ENCODE results near the gene DAPK2.

Gene DAPK2

DNA sequence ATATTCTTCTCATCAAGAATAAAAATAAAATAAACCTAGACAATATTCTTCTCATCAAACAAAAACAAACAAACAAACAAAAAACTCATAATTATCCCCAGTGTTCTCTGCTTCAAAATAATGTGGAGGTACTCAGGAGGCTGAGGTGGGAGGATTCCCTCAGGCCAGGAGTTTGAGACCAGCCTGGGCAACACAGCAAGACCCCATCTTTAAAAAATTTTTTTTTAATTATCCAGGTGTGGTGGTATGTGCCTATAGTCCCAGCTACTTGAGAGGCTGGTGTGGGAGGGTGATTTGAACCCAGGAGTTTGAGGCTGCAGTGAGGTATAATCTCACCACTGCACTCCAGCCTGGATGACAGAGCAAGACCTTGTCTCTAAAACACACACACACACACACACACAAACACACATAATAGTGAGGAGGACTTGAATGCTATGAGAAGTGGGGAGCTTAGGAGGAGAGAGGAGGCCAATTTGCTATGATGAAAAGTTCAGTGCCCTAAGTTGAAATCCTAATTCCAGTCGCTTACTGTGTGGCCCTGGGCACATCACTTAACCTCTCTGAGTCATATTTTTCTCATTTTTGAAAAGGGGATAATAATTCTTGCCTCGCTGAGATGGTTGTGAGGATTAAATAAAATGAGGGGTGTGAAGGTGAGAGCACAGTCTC lies 176.8 kb downstream of the DAPK2 start:
- Histone ChIP-seq H3K4me3 (replicated peaks; ENCODE audit: insufficient read depth, low read length) (no peak overlapping the region), H3K27me3 (ENCODE audit: insufficient read depth, poor library complexity, severe bottlenecking) (no peaks in the 10 kb centered on the region), H3K27ac (replicated peaks) (no peak overlapping the region)
- DNase-seq (ENCODE audit: low read depth in 1 of 2, low spot score in 1 of 2), result no peak
- TF ChIP-seq GABPA (IDR thresholded peaks at IDR 0.05; ENCODE audit: low read depth), result no peak
- TF ChIP-seq, protein P1, sequence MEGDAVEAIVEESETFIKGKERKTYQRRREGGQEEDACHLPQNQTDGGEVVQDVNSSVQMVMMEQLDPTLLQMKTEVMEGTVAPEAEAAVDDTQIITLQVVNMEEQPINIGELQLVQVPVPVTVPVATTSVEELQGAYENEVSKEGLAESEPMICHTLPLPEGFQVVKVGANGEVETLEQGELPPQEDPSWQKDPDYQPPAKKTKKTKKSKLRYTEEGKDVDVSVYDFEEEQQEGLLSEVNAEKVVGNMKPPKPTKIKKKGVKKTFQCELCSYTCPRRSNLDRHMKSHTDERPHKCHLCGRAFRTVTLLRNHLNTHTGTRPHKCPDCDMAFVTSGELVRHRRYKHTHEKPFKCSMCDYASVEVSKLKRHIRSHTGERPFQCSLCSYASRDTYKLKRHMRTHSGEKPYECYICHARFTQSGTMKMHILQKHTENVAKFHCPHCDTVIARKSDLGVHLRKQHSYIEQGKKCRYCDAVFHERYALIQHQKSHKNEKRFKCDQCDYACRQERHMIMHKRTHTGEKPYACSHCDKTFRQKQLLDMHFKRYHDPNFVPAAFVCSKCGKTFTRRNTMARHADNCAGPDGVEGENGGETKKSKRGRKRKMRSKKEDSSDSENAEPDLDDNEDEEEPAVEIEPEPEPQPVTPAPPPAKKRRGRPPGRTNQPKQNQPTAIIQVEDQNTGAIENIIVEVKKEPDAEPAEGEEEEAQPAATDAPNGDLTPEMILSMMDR (IDR thresholded peaks at IDR 0.05; ENCODE audit: insufficient read depth, low read length), result no peak

DNA sequence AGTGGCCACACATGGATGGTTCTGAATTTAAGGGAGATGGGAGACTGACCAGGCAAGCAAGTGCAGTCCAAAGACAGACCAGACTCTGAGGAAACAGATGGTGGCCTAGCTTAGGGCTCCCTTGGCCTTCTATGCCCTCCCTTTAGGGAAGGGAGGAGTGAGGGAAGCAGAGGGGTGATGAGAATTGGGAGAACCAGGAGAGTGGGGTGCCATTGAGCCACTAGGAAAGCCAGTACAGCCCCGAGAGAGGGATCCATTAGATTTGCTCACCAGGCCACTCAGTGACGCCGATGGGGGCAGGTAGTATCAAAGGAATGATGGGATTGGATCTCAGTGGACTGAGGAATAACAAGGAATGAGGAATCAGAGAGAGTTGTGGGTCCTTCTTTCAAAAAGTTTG lies 182.1 kb downstream of the DAPK2 start:
- H3K27me3 ChIP-seq (ENCODE audit: insufficient read depth, poor library complexity, severe bottlenecking), result no peaks in the 10 kb centered on the region
- DNase-seq (ENCODE audit: low read depth in 1 of 2, low spot score in 1 of 2), result no peak
- no peak for TF ChIP-seq GABPA (IDR thresholded peaks at IDR 0.05; ENCODE audit: low read depth)
- TF ChIP-seq, protein P1 (IDR thresholded peaks at IDR 0.05; ENCODE audit: insufficient read depth, low read length), result no peak
- TF ChIP-seq, protein P2, sequence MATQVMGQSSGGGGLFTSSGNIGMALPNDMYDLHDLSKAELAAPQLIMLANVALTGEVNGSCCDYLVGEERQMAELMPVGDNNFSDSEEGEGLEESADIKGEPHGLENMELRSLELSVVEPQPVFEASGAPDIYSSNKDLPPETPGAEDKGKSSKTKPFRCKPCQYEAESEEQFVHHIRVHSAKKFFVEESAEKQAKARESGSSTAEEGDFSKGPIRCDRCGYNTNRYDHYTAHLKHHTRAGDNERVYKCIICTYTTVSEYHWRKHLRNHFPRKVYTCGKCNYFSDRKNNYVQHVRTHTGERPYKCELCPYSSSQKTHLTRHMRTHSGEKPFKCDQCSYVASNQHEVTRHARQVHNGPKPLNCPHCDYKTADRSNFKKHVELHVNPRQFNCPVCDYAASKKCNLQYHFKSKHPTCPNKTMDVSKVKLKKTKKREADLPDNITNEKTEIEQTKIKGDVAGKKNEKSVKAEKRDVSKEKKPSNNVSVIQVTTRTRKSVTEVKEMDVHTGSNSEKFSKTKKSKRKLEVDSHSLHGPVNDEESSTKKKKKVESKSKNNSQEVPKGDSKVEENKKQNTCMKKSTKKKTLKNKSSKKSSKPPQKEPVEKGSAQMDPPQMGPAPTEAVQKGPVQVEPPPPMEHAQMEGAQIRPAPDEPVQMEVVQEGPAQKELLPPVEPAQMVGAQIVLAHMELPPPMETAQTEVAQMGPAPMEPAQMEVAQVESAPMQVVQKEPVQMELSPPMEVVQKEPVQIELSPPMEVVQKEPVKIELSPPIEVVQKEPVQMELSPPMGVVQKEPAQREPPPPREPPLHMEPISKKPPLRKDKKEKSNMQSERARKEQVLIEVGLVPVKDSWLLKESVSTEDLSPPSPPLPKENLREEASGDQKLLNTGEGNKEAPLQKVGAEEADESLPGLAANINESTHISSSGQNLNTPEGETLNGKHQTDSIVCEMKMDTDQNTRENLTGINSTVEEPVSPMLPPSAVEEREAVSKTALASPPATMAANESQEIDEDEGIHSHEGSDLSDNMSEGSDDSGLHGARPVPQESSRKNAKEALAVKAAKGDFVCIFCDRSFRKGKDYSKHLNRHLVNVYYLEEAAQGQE (IDR thresholded peaks at IDR 0.05; ENCODE audit: insufficient replicate concordance, low read depth), result no peak
- no peak for TF ChIP-seq POLR2AphosphoS5 (IDR thresholded peaks at IDR 0.05; ENCODE audit: low read depth)
- no peak for TF ChIP-seq SPI1 (IDR thresholded peaks at IDR 0.05; ENCODE audit: borderline replicate concordance, low read depth)
- no peak overlapping the region for H3K27ac ChIP-seq (replicated peaks)
- H3K4me3 ChIP-seq (replicated peaks; ENCODE audit: insufficient read depth, low read length), result no peak overlapping the region

DNA sequence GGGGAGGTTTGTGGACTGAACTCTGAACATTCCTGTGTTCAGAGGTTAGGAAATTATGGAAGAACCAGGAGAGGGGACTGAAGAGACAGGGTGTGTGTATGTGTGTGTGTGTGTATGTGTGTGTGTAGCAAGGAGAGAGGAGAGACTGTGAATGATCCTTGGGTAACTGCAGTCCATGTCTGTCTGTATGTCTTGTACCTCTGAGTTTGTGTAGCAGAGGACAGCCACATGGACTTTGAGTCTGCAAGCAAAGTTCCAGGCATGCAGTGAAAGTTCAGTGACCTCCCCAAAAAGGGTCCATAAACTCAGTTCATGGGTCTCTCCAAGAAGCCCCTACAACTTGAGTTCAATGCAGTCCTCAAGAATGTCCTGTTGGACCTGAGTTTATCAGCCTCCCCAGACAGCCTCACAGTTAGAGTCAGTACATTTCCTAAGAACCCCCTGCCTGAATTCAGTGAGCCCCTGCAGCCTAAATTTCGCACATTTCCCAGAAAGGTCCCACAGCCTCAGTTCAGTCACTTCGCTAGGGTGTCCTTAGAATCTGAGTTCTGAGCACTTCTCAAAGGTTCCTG lies 184.3 kb downstream of the DAPK2 start:
- no peak overlapping the region for H3K4me3 ChIP-seq (replicated peaks; ENCODE audit: insufficient read depth, low read length)
- TF ChIP-seq, protein P2 (IDR thresholded peaks at IDR 0.05; ENCODE audit: insufficient replicate concordance, low read depth), result no peak
- no peaks in the 10 kb centered on the region for H3K27me3 ChIP-seq (ENCODE audit: insufficient read depth, poor library complexity, severe bottlenecking)
- H3K27ac ChIP-seq (replicated peaks), result no peak overlapping the region
- no peak for DNase-seq (ENCODE audit: low read depth in 1 of 2, low spot score in 1 of 2)

DNA sequence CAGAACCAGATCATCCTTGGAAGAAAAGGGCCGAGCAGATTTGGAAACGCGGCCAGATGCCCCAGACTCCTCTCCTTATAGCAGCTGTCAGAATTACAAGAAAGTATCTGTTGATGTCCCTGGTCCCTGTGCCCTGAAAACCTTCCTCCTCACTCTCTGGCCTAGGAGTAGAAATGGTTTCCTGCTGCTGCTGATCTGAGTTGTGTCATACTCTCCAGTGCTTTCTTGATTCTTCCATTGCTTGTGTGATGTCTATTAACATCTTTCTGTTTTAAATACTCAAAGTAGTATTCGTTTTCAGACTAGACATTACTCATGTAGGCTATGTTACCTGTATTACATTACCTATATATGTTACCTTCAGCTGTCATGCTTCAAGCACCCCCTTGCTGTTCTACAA lies 185.7 kb downstream of the DAPK2 start:
- no peak overlapping the region for H3K27ac ChIP-seq (replicated peaks)
- no peak for DNase-seq (ENCODE audit: low read depth in 1 of 2, low spot score in 1 of 2)
- TF ChIP-seq POLR2AphosphoS5 (IDR thresholded peaks at IDR 0.05; ENCODE audit: low read depth) (no peak), SPI1 (IDR thresholded peaks at IDR 0.05; ENCODE audit: borderline replicate concordance, low read depth) (no peak), GABPA (IDR thresholded peaks at IDR 0.05; ENCODE audit: low read depth) (no peak)
- TF ChIP-seq, protein P1 (IDR thresholded peaks at IDR 0.05; ENCODE audit: insufficient read depth, low read length), result no peak
- TF ChIP-seq, protein P2 (IDR thresholded peaks at IDR 0.05; ENCODE audit: insufficient replicate concordance, low read depth), result no peak
- H3K4me3 ChIP-seq (replicated peaks; ENCODE audit: insufficient read depth, low read length), result no peak overlapping the region
- H3K27me3 ChIP-seq (ENCODE audit: insufficient read depth, poor library complexity, severe bottlenecking), result no peaks in the 10 kb centered on the region

All from HL-60 (cell line).